Measurements from ENCODE around the gene LMF1.

- TF ChIP-seq CTCF (IDR thresholded peaks at IDR 0.05; ENCODE audit: insufficient read depth, low read length, poor library complexity, severe bottlenecking): no peak
- TF ChIP-seq EZH2phosphoT487 (conservative IDR thresholded peaks at IDR 0.05; ENCODE audit: low read length): no peak
Observed at GRCh38 chr16:866252-866896, 104.4 kb downstream of the LMF1 start.

Data from SU-DHL-6 (cell line).